Right cardiac atrium (tissue), 5 donors: Measurements from ENCODE around the gene CXXC5. TPM values are rescaled to one million over a fixed set of nuclear protein-coding genes. Genes with fewer than 3 reads are reported as not detected.

Source experiments
- ATAC-seq, 2 donors: fragments of 200-7000 bp; cut with Tn5 transposase; one replicate each; pipeline versions ENCODE4 v1.8.0 to v1.9.1; 2020; ENCODE audit warnings: moderate library complexity in 2 of 2, mild to moderate bottlenecking in 1 of 2
- DNase-seq, 3 donors: peaks; one replicate each; pipeline ENCODE4 v3.0.0-alpha.2; 2020
- H3K27ac ChIP-seq: one replicate; pipeline ENCODE4 v1.5.1; 2013; ENCODE audit warnings: mild to moderate bottlenecking, low read length, control low read depth, moderate library complexity
- H3K27me3 ChIP-seq: one replicate; pipeline ENCODE4 v1.6.1; 2013; ENCODE audit not compliant: control insufficient read depth, insufficient read depth
- H3K4me1 ChIP-seq: one replicate; pipeline ENCODE4 v1.6.1; 2013; ENCODE audit warnings: low read length; ENCODE audit not compliant: control insufficient read depth, insufficient read depth
- H3K4me3 ChIP-seq: one replicate; pipeline ENCODE4 v1.5.1; 2013; ENCODE audit warnings: low read length, control low read depth
- H3K9me3 ChIP-seq: one replicate; pipeline ENCODE4 v1.6.1; 2013; ENCODE audit warnings: low read length; ENCODE audit not compliant: control insufficient read depth
- WGBS: extraction: QIAGEN DNeasy Blood & Tissue Kit; methylation state at CpG from one replicate; pipeline ENCODE4 v1.1.7; 2013; 5-methylcytosine and 5-hydroxymethylcytosine counted together
- intact Hi-C, 4 donors: fragments of 100-400 bp; cut with DNase I; formaldehyde crosslinking; loops; one replicate each; pipeline versions ENCODE4 v1.11.0 to v1.14.0; 2022 to 2023
- polyA plus RNA-seq: library from polyadenylated mRNA; stranded (reverse); fragments of 200-250 nt; gene quantifications from one replicate; pipeline ENCODE4 v1.2.3, GENCODE V29; 2013
- total RNA-seq, 4 donors: library from RNA; stranded (reverse); fragmentation: NEBNext Ultra II Directional; extraction: Animal tissue kit (Norgen Biotek cat#: 25700); gene quantifications; one replicate each; pipeline ENCODE4 v1.2.1, GENCODE V29; 2021
- donor health status: healthy with polysubstance abuse.
- donor health status: DM: no; HTN: yes; CAD: no.
- donor health status: DM: no; HTN: no; CAD: no.
- donor health status: DM: no; HTN: yes; CAD: no; lungs with severe emphysema.
- donor health status: DM: yes; HTN: yes; CAD: no.

The CXXC5 gene
- total and polyA plus RNA-seq, 5 donors, result 33.9 to 70.5 (median 48.7) TPM

DNA sequence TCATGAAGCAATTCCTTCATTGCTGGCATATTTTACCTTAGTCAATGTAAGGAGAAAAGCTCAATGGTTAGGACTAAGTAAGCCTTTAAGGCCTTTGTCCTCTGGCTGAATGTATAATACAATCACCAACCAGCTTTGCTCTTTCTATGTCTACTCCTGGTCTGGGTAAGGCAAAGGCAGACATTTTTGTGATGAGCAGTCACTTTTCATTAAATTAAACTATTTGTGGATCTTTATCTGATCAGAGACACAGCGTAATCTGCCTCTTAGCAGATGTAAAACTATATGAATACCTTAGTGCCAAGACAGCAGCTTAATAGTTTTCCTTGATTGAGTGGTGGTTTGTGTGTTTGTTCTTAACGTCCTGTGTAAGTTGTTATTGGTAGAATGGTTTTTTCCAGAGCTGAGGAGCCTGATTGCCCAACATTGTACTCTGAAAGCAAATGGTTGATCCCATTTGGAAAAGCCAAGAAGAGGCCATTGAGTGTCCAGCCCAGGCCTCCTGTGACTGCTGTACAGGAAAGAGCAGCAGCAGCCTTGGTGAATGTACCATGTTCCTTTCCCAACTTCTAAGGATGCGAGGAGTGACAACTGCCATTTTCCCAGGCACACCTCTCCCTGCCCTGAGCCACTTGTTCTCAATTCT is 16.5 kb upstream of the CXXC5 start:
- no peaks in the 10 kb centered on the region for H3K27me3 ChIP-seq
- H3K4me1 ChIP-seq, result peaks cover 10% of the 10 kb centered on the region
- 81% methylated on average over 3 of the region's 3 CpGs for WGBS
- DNase-seq (no peak), ATAC-seq (no peak)
- H3K4me3 ChIP-seq, result no peak overlapping the region
- no peaks in the 10 kb centered on the region for H3K9me3 ChIP-seq
- no peak overlapping the region for H3K27ac ChIP-seq
- intact Hi-C loops, result loop anchor here (2.0 to 5.0 kb wide), 4 partner anchors 61 to 136 kb away; no protein-coding TSS in a partner anchor

DNA sequence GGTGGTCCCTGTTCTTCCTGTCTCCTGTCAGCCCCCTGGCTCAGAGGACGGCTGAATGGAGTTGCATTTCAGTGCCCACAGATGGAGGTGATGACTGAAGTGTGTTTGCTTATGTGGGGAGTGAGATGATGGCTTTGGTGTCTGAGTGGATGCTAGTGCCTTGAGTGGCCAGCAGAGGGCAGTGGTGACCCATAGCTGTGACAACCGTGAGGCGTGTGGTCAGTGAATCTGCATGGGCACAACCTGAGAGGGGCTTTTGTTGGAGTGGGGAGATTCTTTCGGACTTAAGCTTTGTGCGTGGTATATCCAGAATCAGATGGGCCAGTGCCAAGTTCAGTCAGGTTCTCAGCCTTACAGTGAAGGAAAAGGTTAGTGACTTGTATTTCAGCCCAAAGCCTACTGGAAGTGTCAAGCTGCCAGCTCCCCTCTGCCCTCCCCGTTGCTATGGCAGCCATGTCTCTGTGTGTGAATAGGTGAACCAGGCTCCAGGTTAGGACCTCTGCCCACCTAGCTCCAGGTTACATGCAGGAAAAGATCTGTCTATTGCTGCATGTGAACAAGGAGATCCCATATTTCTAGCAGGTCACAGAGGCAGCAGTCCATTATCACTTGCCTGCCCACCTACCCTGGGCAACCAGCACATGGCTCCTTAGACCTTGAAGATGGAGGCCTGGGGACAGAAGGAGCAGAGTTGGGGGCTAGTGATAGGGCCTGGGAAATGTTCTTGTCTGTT is 14.7 kb upstream of the CXXC5 start:
- peaks cover 14% of the 10 kb centered on the region for H3K4me1 ChIP-seq
- 13% methylated on average over 6 of the region's 6 CpGs for WGBS
- intact Hi-C loops, result loop anchor here (2.0 to 5.0 kb wide), 4 partner anchors 59 to 134 kb away; no protein-coding TSS in a partner anchor

DNA sequence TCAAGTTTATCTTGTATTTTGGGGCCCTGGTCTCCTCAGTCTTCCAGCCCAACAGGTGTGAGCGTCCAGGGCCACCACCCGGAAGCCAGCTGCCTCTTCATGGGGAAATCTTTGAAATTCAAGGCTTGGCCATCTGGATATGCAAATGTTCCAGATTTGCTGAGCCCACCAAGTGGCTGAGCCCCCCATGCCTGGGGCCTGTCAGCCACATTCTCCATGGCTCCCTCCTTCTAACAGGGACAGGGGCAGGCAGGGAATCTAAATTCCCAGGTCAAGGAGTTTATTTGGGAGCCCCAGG is 14.2 kb upstream of the CXXC5 start:
- intact Hi-C loops, result loop anchor here in 1 of 4 donors (5.0 kb wide), 2 partner anchors 58 to 133 kb away; no protein-coding TSS in a partner anchor
- H3K4me3 ChIP-seq, result no peak overlapping the region
- H3K4me1 ChIP-seq, result peaks cover 16% of the 10 kb centered on the region
- no peak for DNase-seq
- H3K27ac ChIP-seq, result no peak overlapping the region
- 86% methylated on average over 2 of the region's 2 CpGs for WGBS
- no peaks in the 10 kb centered on the region for H3K9me3 ChIP-seq
- ATAC-seq, result no peak
- H3K27me3 ChIP-seq, result no peaks in the 10 kb centered on the region

More for the DNA sequence above, 14.7 kb upstream of the CXXC5 start:
- Histone ChIP-seq H3K4me3 (no peak overlapping the region), H3K27me3 (no peaks in the 10 kb centered on the region), H3K27ac (no peak overlapping the region), H3K9me3 (no peaks in the 10 kb centered on the region)
- DNase-seq (peak; percentile 67 to 83 (median 79)), ATAC-seq (peak; percentile 15 to 29)

DNA sequence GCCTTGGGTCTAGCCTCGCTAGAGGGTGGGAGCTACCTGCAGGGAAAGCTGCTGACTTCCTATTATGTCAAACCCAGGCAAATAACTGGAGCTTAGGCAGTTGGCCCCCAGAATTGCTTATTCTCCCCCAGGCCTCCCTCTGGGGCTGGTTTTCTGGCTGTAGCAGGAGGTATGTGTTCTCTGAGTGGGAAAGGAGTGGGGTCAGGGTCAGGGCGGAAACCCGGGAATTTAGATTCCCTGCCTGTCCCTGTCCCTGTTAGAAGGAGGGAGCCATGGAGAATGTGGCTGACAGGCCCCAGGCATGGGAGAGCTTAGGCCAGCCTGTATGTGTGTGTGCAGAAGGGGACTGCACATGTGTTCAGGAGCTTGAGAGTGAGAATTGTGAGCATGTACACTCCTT is 13.6 kb upstream of the CXXC5 start:
- Histone ChIP-seq H3K9me3 (no peaks in the 10 kb centered on the region), H3K27me3 (no peaks in the 10 kb centered on the region), H3K27ac (no peak overlapping the region), H3K4me3 (no peak overlapping the region), H3K4me1 (peaks cover 19% of the 10 kb centered on the region)
- intact Hi-C loops, result loop anchor here in 1 of 4 donors (5.0 kb wide), 2 partner anchors 58 to 133 kb away; no protein-coding TSS in a partner anchor
- 82% methylated on average over 3 of the region's 3 CpGs for WGBS
- DNase-seq (no peak), ATAC-seq (no peak)

DNA sequence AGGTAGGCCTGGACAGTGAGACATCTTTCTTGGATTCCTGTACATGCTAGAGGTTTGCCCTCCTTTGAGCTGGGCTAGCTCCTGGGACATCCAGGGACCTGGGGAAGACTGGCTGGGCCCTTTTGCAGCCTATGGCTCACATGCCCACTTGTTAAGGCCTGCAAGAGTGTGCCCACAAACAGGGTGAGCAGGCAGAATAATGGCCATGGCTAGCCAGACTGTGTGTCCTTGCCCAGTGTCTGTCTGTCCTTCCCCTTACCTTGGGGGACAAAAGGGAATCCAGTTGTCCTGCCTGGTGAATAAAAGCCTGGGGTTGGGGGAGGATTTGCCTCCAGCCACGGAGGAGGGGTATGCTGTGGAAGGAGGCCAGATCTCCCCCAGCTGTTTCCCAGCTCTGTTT is 13.0 kb upstream of the CXXC5 start:
- peaks cover 19% of the 10 kb centered on the region for H3K4me1 ChIP-seq
- no peak overlapping the region for H3K4me3 ChIP-seq
- no peak for ATAC-seq
- intact Hi-C loops, result loop anchor here in 3 of 4 donors (5.0 kb wide), 2 partner anchors 52 to 57 kb away; no protein-coding TSS in a partner anchor
- peak overlapping the region; percentile 13 for H3K27ac ChIP-seq
- WGBS, result 47% methylated on average over 1 of the region's 1 CpG
- H3K27me3 ChIP-seq, result no peaks in the 10 kb centered on the region
- H3K9me3 ChIP-seq, result no peaks in the 10 kb centered on the region
- DNase-seq, result no peak

DNA sequence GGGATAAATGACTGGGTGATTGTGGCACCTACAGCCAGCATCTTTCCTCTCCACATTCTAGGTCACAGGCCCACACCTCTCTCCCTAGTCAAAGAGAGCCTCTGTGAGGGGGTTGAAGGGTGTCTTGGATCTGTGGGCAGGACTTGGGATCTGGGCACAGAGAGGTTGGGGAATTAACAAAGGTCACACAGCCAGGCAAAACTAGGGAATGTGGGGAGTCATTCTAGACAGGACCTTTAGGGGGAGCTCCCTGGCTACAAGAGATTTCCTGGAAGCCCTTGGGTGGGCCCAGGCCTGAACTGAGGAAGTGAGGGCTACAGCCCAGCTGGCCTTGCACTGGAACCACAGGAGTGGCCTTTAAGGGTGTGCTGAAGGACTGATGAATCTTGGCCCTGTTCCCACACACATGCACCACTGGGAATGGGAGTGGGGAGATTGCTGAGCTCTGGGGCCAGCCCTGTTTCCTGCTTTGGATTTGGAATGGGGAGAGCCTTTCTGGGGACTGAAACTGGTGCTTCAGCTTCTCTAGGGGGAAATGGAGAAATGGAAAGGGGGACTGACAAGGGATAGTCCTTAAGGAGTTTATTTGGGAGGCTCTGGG is 12.4 kb upstream of the CXXC5 start:
- no peak overlapping the region for H3K4me3 ChIP-seq
- peak overlapping the region; percentile 66 for H3K27ac ChIP-seq
- H3K4me1 ChIP-seq, result peaks cover 19% of the 10 kb centered on the region
- intact Hi-C loops, result loop anchor here in 3 of 4 donors (2.0 to 5.0 kb wide), 3 partner anchors 15 to 57 kb away; no protein-coding TSS in a partner anchor
- ATAC-seq (peak; percentile 75 to 80), DNase-seq (peak; percentile 92 to 94 (median 92))
- no peaks in the 10 kb centered on the region for H3K9me3 ChIP-seq
- no peaks in the 10 kb centered on the region for H3K27me3 ChIP-seq

DNA sequence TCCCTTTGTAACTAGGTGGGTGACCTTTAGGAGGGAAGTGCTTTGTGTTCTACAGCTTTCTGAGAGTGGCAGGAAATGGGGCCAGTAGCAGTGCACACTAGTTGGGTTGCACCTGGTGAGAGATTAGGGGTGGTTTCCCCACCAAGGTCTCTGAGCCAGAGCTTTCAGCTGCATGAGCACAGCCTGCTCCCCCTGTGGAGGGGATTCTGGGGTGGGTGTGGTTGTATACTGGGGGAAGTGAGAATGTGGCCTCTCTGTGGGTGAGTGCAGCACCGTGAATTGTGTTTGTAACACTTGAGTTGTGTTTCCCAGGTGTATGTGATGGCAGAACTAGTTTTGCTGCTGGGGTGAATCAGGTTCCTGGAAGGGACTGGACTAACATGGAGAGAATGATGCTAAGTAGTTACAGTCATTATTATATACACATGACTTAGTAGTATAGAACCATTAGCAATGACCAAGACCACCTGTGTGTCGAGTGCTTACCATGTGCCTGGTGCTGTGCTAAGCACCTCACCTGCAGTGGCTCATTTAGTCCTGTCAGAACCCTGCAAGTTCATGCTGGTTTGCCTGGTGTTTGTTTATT is 11.8 kb upstream of the CXXC5 start:
- intact Hi-C loops, result loop anchor here in 3 of 4 donors (2.0 to 5.0 kb wide), 3 partner anchors 15 to 56 kb away; no protein-coding TSS in a partner anchor
- DNase-seq, result peak in 1 of 3 donors; percentile 54
- peaks cover 19% of the 10 kb centered on the region for H3K4me1 ChIP-seq
- ATAC-seq, result peak in 1 of 2 donors; percentile 4
- no peaks in the 10 kb centered on the region for H3K27me3 ChIP-seq
- peak overlapping the region; percentile 66 for H3K27ac ChIP-seq
- WGBS, result 54% methylated on average over 2 of the region's 2 CpGs
- H3K9me3 ChIP-seq, result no peaks in the 10 kb centered on the region
- H3K4me3 ChIP-seq, result no peak overlapping the region

DNA sequence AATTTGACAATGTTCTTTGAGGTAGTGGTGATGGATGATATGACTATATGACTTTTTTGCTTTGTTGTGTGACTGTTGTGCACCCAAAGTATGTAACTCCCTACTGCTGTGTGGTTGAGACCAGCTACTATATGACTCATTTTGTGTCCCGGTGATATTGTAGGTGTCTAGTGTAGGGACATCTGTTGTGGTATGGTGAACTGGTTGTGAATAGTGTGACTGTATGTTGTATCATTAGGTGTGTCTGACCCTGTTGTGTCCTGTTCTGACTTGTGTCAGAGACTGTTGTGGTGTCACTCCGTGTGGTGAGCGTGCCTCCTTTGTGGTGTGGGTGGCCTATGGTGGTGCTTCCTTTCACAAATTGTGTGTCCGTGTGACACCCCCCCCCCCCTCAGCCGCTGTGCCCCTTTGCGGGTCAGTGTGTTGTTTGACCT is 11.2 kb upstream of the CXXC5 start:
- intact Hi-C loops, result loop anchor here in 3 of 4 donors (2.0 to 5.0 kb wide), 3 partner anchors 14 to 55 kb away; no protein-coding TSS in a partner anchor
- 3% methylated on average over 6 of the region's 6 CpGs for WGBS
- no peaks in the 10 kb centered on the region for H3K27me3 ChIP-seq
- DNase-seq (no peak), ATAC-seq (no peak)
- peak overlapping the region; percentile 69 for H3K27ac ChIP-seq
- H3K4me1 ChIP-seq, result peaks cover 19% of the 10 kb centered on the region
- H3K9me3 ChIP-seq, result no peaks in the 10 kb centered on the region
- H3K4me3 ChIP-seq, result peak overlapping the region; percentile 61

DNA sequence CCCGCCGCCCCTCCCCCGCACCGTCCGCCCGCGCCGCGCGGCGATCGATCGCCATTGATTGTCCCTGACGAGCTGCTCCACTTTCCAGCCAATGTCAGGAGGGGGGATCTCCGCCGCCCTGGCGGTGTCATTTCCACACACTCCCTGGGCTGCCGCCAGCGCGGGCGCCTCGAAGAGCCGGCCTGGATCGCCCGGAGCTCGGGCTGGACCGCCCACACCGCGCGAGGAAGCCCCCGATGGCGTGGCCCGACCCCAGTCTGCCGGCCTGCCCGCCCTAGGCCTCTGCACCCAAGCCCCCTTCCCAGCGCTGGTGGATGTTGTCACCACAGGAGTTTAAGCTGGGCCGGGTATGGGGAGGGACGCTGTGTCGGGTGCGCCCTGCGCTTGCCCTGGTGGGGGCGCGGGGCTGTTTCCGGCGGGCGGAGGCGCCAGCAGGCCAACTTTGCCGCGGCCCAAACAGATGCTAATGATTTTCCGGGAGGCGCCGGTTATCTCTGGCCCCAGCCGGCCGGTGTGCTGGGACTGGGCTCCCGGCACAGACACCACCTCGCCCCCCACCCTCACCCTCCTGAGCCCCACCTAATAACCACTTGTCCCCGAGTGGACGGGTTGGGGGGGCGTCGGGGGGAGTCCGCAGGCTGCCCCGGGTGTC is 10.6 kb upstream of the CXXC5 start:
- DNase-seq, result peak; percentile 91 to 95 (median 95)
- intact Hi-C loops, result loop anchor here in 3 of 4 donors (2.0 to 5.0 kb wide), 3 partner anchors 13 to 55 kb away; no protein-coding TSS in a partner anchor
- under 1% methylated on average over 62 of the region's 62 CpGs for WGBS
- peaks cover 19% of the 10 kb centered on the region for H3K4me1 ChIP-seq
- peak overlapping the region; percentile 91 for H3K27ac ChIP-seq
- peak overlapping the region; percentile 61 for H3K4me3 ChIP-seq
- ATAC-seq, result peak; percentile 77 to 79
- no peaks in the 10 kb centered on the region for H3K9me3 ChIP-seq
- no peaks in the 10 kb centered on the region for H3K27me3 ChIP-seq

DNA sequence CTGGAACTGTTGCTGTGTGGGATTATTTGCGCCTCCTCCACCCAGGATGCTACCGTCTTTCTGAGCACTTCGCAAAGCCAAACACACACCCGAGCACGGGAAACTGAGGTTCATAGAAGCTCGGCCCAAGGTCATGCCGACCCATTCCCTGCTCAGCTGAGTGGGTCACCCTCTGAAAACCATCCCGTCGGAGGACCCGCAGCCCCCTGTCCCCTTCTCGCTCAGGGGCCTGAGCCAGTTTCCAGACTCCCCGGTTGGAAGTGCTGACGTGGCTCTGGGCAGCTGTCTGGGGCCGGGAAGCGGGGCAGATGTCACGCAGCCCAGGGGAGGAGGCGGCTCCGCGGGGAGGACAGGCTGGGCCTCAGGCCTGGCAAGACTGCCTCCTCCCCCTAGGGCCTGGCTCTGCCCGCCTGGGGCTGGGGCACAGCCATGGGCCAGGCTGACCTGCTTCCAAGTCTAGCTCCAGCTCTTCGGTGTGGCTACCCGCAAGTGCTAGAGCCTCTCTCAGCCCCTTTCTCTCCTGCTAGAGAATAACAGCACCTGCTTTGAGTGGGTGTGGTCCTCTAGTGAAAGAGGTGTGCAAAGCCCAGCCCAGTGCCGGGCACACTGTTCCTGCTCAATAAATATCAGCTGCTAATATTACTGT is 9.9 kb upstream of the CXXC5 start:
- peak overlapping the region; percentile 61 for H3K4me3 ChIP-seq
- peak overlapping the region; percentile 91 for H3K27ac ChIP-seq
- DNase-seq (peak; percentile 87 to 94 (median 91)), ATAC-seq (peak; percentile 74 to 81)
- intact Hi-C loops, result loop anchor here in 3 of 4 donors (5.0 kb wide), 2 partner anchors 49 to 54 kb away; no protein-coding TSS in a partner anchor
- WGBS, result 7% methylated on average over 23 of the region's 23 CpGs
- H3K27me3 ChIP-seq, result no peaks in the 10 kb centered on the region
- peaks cover 19% of the 10 kb centered on the region for H3K4me1 ChIP-seq
- H3K9me3 ChIP-seq, result no peaks in the 10 kb centered on the region
